ENCODE data around the gene PDZD8.

GRCh38 chr10:117334926-117335325 is 40.3 kb downstream of the PDZD8 start:
- TF ChIP-seq POLR2AphosphoS5 (IDR thresholded peaks at IDR 0.05; ENCODE audit: low read depth, low read length) = no peak
- TF ChIP-seq POLR2A (IDR thresholded peaks at IDR 0.05; ENCODE audit: low read depth, low read length) = no peak
- TF ChIP-seq TAF1 (IDR thresholded peaks at IDR 0.05; ENCODE audit: borderline replicate concordance, low read depth, low read length) = no peak
